Adipocyte (in vitro differentiated cells): Measurements from ENCODE around the gene NCDN.
A peak's percentile ranks its signal among the peaks of the same experiment; 100 is the strongest.

Experiments used
- DNase-seq: peaks from one replicate; pipeline ENCODE4 v3.0.0-alpha.2; 2015; ENCODE audit warnings: low read depth
- H3K27me3 ChIP-seq: replicated peaks from 2 replicates; pipeline ENCODE4 v1.7.0; 2013; ENCODE audit warnings: mild to moderate bottlenecking, low read length, moderate library complexity; ENCODE audit not compliant: control insufficient read depth, insufficient read depth
- H3K36me3 ChIP-seq: 2 replicates; pipeline ENCODE4 v1.7.0; 2013; ENCODE audit warnings: low read length, mild to moderate bottlenecking, moderate library complexity; ENCODE audit not compliant: control insufficient read depth, insufficient read depth, severe bottlenecking
- H3K4me1 ChIP-seq: 2 replicates; pipeline ENCODE4 v1.7.0; 2013; ENCODE audit warnings: mild to moderate bottlenecking, low read length, moderate library complexity; ENCODE audit not compliant: control insufficient read depth, insufficient read depth
- H3K4me3 ChIP-seq: 2 replicates; pipeline ENCODE4 v1.7.0; 2013; ENCODE audit warnings: mild to moderate bottlenecking, low read length, moderate library complexity
- H3K9ac ChIP-seq: 2 replicates; pipeline ENCODE4 v1.7.0; 2013; ENCODE audit warnings: mild to moderate bottlenecking, low read length, moderate library complexity
- H3K9me3 ChIP-seq: 2 replicates; pipeline ENCODE4 v1.7.0; 2013; ENCODE audit warnings: mild to moderate bottlenecking, low read length, moderate library complexity; ENCODE audit not compliant: control insufficient read depth

Gene NCDN, protein sequence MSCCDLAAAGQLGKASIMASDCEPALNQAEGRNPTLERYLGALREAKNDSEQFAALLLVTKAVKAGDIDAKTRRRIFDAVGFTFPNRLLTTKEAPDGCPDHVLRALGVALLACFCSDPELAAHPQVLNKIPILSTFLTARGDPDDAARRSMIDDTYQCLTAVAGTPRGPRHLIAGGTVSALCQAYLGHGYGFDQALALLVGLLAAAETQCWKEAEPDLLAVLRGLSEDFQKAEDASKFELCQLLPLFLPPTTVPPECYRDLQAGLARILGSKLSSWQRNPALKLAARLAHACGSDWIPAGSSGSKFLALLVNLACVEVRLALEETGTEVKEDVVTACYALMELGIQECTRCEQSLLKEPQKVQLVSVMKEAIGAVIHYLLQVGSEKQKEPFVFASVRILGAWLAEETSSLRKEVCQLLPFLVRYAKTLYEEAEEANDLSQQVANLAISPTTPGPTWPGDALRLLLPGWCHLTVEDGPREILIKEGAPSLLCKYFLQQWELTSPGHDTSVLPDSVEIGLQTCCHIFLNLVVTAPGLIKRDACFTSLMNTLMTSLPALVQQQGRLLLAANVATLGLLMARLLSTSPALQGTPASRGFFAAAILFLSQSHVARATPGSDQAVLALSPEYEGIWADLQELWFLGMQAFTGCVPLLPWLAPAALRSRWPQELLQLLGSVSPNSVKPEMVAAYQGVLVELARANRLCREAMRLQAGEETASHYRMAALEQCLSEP

GRCh38 chr1:35557611-35558373 lies at the start of gene NCDN:
TSS of gene NCDN (plus strand) at chr1:35557799. CDS start at chr1:35558191, 392 bp downstream.
- peak; percentile 99 for DNase-seq
- Histone ChIP-seq H3K36me3 (peaks cover 16% of the 10 kb centered on the region), H3K9ac (peak within 1 kb of the TSS; percentile 97), H3K4me1 (peaks cover 38% of the 10 kb centered on the region), H3K9me3 (no peaks in the 10 kb centered on the region), H3K27me3 (no peaks in the 10 kb centered on the region), H3K4me3 (peak within 1 kb of the TSS; percentile 96)

DNA sequence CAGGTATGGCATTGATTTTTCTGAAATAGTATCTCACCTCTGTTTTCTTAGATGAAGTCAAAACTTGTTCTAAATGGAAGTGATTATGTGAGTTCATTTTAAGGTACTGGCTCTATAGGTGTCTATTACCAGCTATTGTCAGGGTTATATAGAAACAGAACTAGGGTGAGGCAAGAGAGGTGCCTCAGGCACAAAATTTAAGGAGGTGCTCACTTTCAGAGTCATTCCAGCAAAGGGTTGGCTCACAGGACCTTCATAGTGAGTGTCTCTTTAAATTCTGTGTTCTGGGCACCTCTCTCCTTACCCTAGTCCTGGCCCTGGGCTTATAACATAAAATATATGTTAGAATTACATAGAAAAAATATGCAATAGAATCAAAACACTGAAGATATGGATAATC lies 49.7 kb upstream of the NCDN start:
- Histone ChIP-seq H3K9me3 (no peaks in the 10 kb centered on the region), H3K4me3 (no peak overlapping the region), H3K9ac (no peak overlapping the region), H3K27me3 (no peaks in the 10 kb centered on the region), H3K36me3 (no peaks in the 10 kb centered on the region), H3K4me1 (peaks cover 16% of the 10 kb centered on the region)
- no peak for DNase-seq

- no peak overlapping the region for H3K9ac ChIP-seq
- H3K36me3 ChIP-seq: no peaks in the 10 kb centered on the region
- H3K4me1 ChIP-seq: peaks cover 16% of the 10 kb centered on the region
- H3K9me3 ChIP-seq: no peaks in the 10 kb centered on the region
- DNase-seq: no peak
- no peaks in the 10 kb centered on the region for H3K27me3 ChIP-seq
- no peak overlapping the region for H3K4me3 ChIP-seq
These were observed 48.0 kb upstream of the NCDN start for GRCh38 chr1:35509558-35509957.

DNA sequence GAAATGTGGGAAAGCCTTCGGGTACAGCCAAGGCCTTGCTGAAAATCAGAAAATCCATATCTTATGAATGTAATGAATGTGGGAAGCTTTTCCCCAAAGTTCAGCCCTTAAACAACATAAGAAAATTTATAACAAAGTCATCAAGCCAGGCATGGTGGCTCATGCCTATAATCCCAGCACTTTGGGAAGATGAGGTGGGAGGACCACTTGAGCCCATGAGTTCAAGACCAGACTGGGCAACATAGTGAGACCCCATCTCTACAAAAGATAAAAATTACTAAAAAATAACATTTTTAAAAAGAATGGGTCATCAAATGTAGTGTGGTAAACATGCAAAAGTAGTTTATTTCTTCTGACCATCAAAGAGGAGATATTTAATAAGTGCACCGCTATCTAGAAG lies 46.3 kb upstream of the NCDN start:
- no peaks in the 10 kb centered on the region for H3K36me3 ChIP-seq
- H3K4me3 ChIP-seq: no peak overlapping the region
- H3K27me3 ChIP-seq: no peaks in the 10 kb centered on the region
- DNase-seq: no peak
- no peak overlapping the region for H3K9ac ChIP-seq
- peaks cover 4% of the 10 kb centered on the region for H3K4me1 ChIP-seq
- H3K9me3 ChIP-seq: peaks cover 6% of the 10 kb centered on the region

- Histone ChIP-seq H3K9ac (no peak overlapping the region), H3K36me3 (no peaks in the 10 kb centered on the region), H3K9me3 (peaks cover 14% of the 10 kb centered on the region), H3K27me3 (no peaks in the 10 kb centered on the region), H3K4me1 (no peaks in the 10 kb centered on the region), H3K4me3 (no peak overlapping the region)
- no peak for DNase-seq
These were observed 39.4 kb upstream of the NCDN start for GRCh38 chr1:35518183-35518582.

- Histone ChIP-seq H3K36me3 (no peaks in the 10 kb centered on the region), H3K4me1 (no peaks in the 10 kb centered on the region), H3K9me3 (peaks cover 14% of the 10 kb centered on the region), H3K27me3 (no peaks in the 10 kb centered on the region), H3K9ac (no peak overlapping the region), H3K4me3 (no peak overlapping the region)
- no peak for DNase-seq
These were observed 38.2 kb upstream of the NCDN start for GRCh38 chr1:35519432-35519831.

DNA sequence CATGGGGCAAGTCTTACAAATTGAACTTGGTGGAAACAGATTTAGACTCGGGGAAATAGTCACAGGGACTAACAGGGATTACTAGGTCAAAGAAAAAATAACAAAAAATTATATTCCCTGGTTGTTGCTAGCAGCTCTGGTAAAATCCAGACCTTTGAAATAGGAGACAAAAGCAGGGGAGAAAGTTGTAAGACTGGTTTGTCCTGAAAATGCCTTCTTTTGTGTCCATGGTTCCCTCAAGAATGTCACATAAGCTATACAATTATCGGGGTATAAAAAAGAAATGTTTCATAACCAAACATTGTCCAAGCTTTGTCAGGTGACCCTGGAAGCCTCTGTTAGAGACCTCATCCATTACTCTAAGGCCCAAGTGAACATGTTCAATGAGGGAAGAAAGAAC lies 33.5 kb upstream of the NCDN start:
- no peaks in the 10 kb centered on the region for H3K36me3 ChIP-seq
- no peaks in the 10 kb centered on the region for H3K27me3 ChIP-seq
- DNase-seq: no peak
- H3K4me1 ChIP-seq: no peaks in the 10 kb centered on the region
- no peak overlapping the region for H3K4me3 ChIP-seq
- peaks cover 3% of the 10 kb centered on the region for H3K9me3 ChIP-seq
- H3K9ac ChIP-seq: no peak overlapping the region

- H3K36me3 ChIP-seq: peaks cover 15% of the 10 kb centered on the region
- no peaks in the 10 kb centered on the region for H3K27me3 ChIP-seq
- DNase-seq: no peak
- H3K9me3 ChIP-seq: peaks cover 3% of the 10 kb centered on the region
- no peak overlapping the region for H3K4me3 ChIP-seq
- peaks cover 12% of the 10 kb centered on the region for H3K4me1 ChIP-seq
- no peak overlapping the region for H3K9ac ChIP-seq
These were observed 27.4 kb upstream of the NCDN start for GRCh38 chr1:35530168-35530567.

GRCh38 chr1:35530946-35531345 lies 26.7 kb upstream of the NCDN start:
- H3K36me3 ChIP-seq: peaks cover 15% of the 10 kb centered on the region
- H3K9ac ChIP-seq: no peak overlapping the region
- H3K4me1 ChIP-seq: peaks cover 12% of the 10 kb centered on the region
- H3K9me3 ChIP-seq: peaks cover 3% of the 10 kb centered on the region
- no peak overlapping the region for H3K4me3 ChIP-seq
- DNase-seq: no peak
- H3K27me3 ChIP-seq: no peaks in the 10 kb centered on the region

DNA sequence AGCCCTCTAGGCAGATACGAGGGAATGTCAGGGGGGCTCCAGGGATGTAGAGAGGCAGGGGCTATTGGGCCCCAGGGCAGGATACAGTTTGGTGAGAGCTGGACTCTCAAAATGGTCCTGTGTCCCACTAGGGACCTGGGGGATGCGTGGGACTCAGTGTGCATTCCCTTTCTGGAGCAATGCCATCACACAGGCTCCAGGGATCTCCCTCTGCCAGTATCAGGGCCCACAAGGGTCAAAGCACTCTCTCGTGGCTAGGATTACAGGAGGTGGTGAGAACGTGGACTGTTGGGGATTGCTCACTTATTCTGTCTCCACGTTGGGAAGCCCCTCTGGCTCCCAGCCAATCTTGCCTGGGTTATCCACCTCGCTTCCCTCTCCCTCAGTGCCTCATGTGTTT lies 26.2 kb upstream of the NCDN start:
- H3K9ac ChIP-seq: no peak overlapping the region
- peaks cover 3% of the 10 kb centered on the region for H3K9me3 ChIP-seq
- H3K4me1 ChIP-seq: peaks cover 12% of the 10 kb centered on the region
- no peak overlapping the region for H3K4me3 ChIP-seq
- peaks cover 15% of the 10 kb centered on the region for H3K36me3 ChIP-seq
- no peaks in the 10 kb centered on the region for H3K27me3 ChIP-seq
- no peak for DNase-seq
